H1 (cell line): ENCODE measurements around the gene NFX1. TPM values are rescaled to one million over a fixed set of nuclear protein-coding genes. Genes with fewer than 3 reads are reported as not detected.

Experiments used
- CTCF ChIA-PET: fragments of 300-600 bp; sonication (Branson Sonifier 250); formaldehyde crosslinking; loops from one replicate; lab custom pipeline; 2021; ENCODE audit not compliant: partially characterized antibody; lab: Charles Lee
- POLR2A ChIA-PET: fragments of 300-600 bp; sonication (Branson Sonifier 250); formaldehyde crosslinking; loops from one replicate; lab custom pipeline; 2021; ENCODE audit warnings: inconsistent platforms; ENCODE audit not compliant: partially characterized antibody; lab: Charles Lee
- DNase-seq, 2 experiments: peaks; one replicate each; pipeline versions ENCODE4 v3.0.0 to v3.0.0-alpha.2; 2010 to 2022; ENCODE audit warnings: low spot score in 2 of 2, low read depth in 1 of 2, mixed read lengths in 1 of 2
- FAIRE-seq: peaks from 2 replicates; lab custom pipeline; 2011; peaks lifted over from hg19 to GRCh38; lab: Jason Lieb, UNC
- H2AFZ ChIP-seq: 2 replicates; pipeline ENCODE4 v1.8.1; 2012; ENCODE audit warnings: low read length, inconsistent platforms
- H2AK5ac ChIP-seq: 2 replicates; pipeline ENCODE4 v1.6.1; 2013; ENCODE audit warnings: low read depth, low read length
- H2BK120ac ChIP-seq: replicated peaks from 2 replicates; pipeline ENCODE3; 2013; ENCODE audit warnings: low read depth, low read length, inconsistent platforms
- H2BK12ac ChIP-seq: 2 replicates; pipeline ENCODE4 v1.6.1; 2013; ENCODE audit warnings: low read depth, low read length
- H2BK15ac ChIP-seq: 2 replicates; pipeline ENCODE4 v1.6.1; 2013; ENCODE audit warnings: low read length
- H2BK20ac ChIP-seq: 2 replicates; pipeline ENCODE4 v1.6.1; 2013; ENCODE audit warnings: low read length
- H2BK5ac ChIP-seq: 2 replicates; pipeline ENCODE4 v1.6.1; 2013; ENCODE audit warnings: low read depth, low read length
- H3K14ac ChIP-seq: 2 replicates; pipeline ENCODE4 v1.6.1; 2013; ENCODE audit warnings: inconsistent platforms; ENCODE audit not compliant: insufficient read length
- H3K18ac ChIP-seq: 2 replicates; pipeline ENCODE4 v1.6.1; 2013; ENCODE audit warnings: low read length; ENCODE audit errors: extremely low read depth
- H3K23ac ChIP-seq: 2 replicates; pipeline ENCODE4 v1.6.1; 2013; ENCODE audit warnings: inconsistent platforms; ENCODE audit not compliant: insufficient read length
- H3K23me2 ChIP-seq: 2 replicates; pipeline ENCODE4 v1.6.1; 2013; ENCODE audit warnings: low read depth, low read length
- H3K27ac ChIP-seq: 2 replicates; pipeline ENCODE4 v1.6.1; 2011; ENCODE audit warnings: low read depth, low read length, inconsistent platforms
- H3K27me3 ChIP-seq, 4 experiments: replicated peaks in 1 of 4; 1 replicate in 1 of 4; 2 replicates in 3 of 4; pipeline versions ENCODE4 v1.6.1 to v1.8.1; 2011 to 2013; ENCODE audit warnings: low read length in 3 of 4, mild to moderate bottlenecking in 3 of 4, inconsistent platforms in 2 of 4, mixed read lengths in 2 of 4, moderate library complexity in 1 of 4; ENCODE audit not compliant: control insufficient read depth in 3 of 4, insufficient read depth in 3 of 4; ENCODE audit errors: extremely low read depth in 1 of 4
- H3K36me3 ChIP-seq, 4 experiments: 2 replicates each; pipeline versions ENCODE4 v1.6.1 to v1.8.1; 2011 to 2013; ENCODE audit warnings: mild to moderate bottlenecking in 4 of 4, low read length in 3 of 4, moderate library complexity in 2 of 4, control low read depth in 1 of 4, inconsistent platforms in 1 of 4; ENCODE audit not compliant: insufficient read depth in 4 of 4, control insufficient read depth in 2 of 4
- H3K4ac ChIP-seq: replicated peaks from 2 replicates; pipeline ENCODE3; 2013; ENCODE audit warnings: low read length, low read depth, mixed read lengths, inconsistent platforms; ENCODE audit not compliant: insufficient read length
- H3K4me1 ChIP-seq, 4 experiments: replicated peaks in 1 of 4; 1 replicate in 1 of 4; 2 replicates in 3 of 4; pipeline versions ENCODE4 v1.6.1 to v1.8.1; 2011 to 2013; ENCODE audit warnings: low read length in 3 of 4, inconsistent platforms in 2 of 4, mixed read lengths in 1 of 4; ENCODE audit not compliant: insufficient read depth in 4 of 4, control insufficient read depth in 3 of 4
- H3K4me2 ChIP-seq, 2 experiments: 2 replicates each; pipeline versions ENCODE4 v1.6.1 to v1.8.1; 2011 to 2013; ENCODE audit warnings: low read depth in 2 of 2, low read length in 2 of 2, control low read depth in 1 of 2, inconsistent platforms in 1 of 2, mild to moderate bottlenecking in 1 of 2; ENCODE audit not compliant: insufficient read depth in 1 of 2
- H3K4me3 ChIP-seq, 4 experiments: fragments of 200-600, 300-600 bp in 1 of 4; sonication (generic), shearing (Covaris generic), sonication (Bioruptor Twin) in 1 of 4; 2 replicates each; pipeline versions ENCODE4 v1.5.1 to v1.8.1; 2011 to 2016; ENCODE audit warnings: low read length in 4 of 4, low read depth in 3 of 4, control low read depth in 2 of 4, inconsistent platforms in 2 of 4, mild to moderate bottlenecking in 2 of 4, mixed read lengths in 1 of 4, moderate library complexity in 1 of 4; ENCODE audit not compliant: insufficient read depth in 2 of 4; ENCODE audit errors: extremely low read depth in 1 of 4
- H3K56ac ChIP-seq: replicated peaks from 2 replicates; pipeline ENCODE3; 2013; ENCODE audit warnings: low read depth, mild to moderate bottlenecking, mixed read lengths, low read length, inconsistent platforms; ENCODE audit not compliant: insufficient read length
- H3K79me1 ChIP-seq: 2 replicates; pipeline ENCODE4 v1.6.1; 2013; ENCODE audit warnings: low read depth, low read length, control low read depth
- H3K79me2 ChIP-seq, 2 experiments: 2 replicates each; pipeline versions ENCODE4 v1.6.1 to v1.8.1; 2012 to 2013; ENCODE audit warnings: low read length in 2 of 2, mild to moderate bottlenecking in 2 of 2, inconsistent platforms in 1 of 2; ENCODE audit not compliant: insufficient read depth in 2 of 2, control insufficient read depth in 1 of 2
- H3K9ac ChIP-seq, 4 experiments: replicated peaks in 1 of 4; 1 replicate in 1 of 4; 2 replicates in 3 of 4; pipeline versions ENCODE4 v1.6.1 to v1.8.1; 2011 to 2013; ENCODE audit warnings: low read depth in 3 of 4, low read length in 3 of 4, control low read depth in 2 of 4, mild to moderate bottlenecking in 2 of 4, moderate library complexity in 2 of 4, inconsistent platforms in 1 of 4; ENCODE audit errors: extremely low read depth in 1 of 4
- H3K9me3 ChIP-seq, 2 experiments: 2 replicates each; pipeline versions ENCODE4 v1.6.1 to v1.8.1; 2012 to 2013; ENCODE audit warnings: mild to moderate bottlenecking in 2 of 2, moderate library complexity in 2 of 2, control low read depth in 1 of 2, inconsistent platforms in 1 of 2, low read depth in 1 of 2, low read length in 1 of 2, mixed read lengths in 1 of 2; ENCODE audit not compliant: insufficient read depth in 2 of 2
- H4K20me1 ChIP-seq, 2 experiments: replicated peaks in 1 of 2; 2 replicates each; pipeline versions ENCODE3 to v1.8.1; 2011 to 2013; ENCODE audit warnings: inconsistent platforms in 2 of 2, low read length in 2 of 2, mild to moderate bottlenecking in 1 of 2; ENCODE audit not compliant: insufficient read depth in 2 of 2, control insufficient read depth in 1 of 2
- H4K5ac ChIP-seq: 2 replicates; pipeline ENCODE4 v1.6.1; 2013; ENCODE audit warnings: low read length, low read depth, mixed read lengths, inconsistent platforms; ENCODE audit not compliant: insufficient read length
- H4K8ac ChIP-seq: 2 replicates; pipeline ENCODE4 v1.8.0; 2013; ENCODE audit warnings: mild to moderate bottlenecking, moderate library complexity, low read length, inconsistent platforms; ENCODE audit not compliant: insufficient read depth; ENCODE audit errors: extremely low read depth
- H4K91ac ChIP-seq: replicated peaks from 2 replicates; pipeline ENCODE3; 2013; ENCODE audit warnings: low read length, mixed read lengths, inconsistent platforms; ENCODE audit not compliant: insufficient read length
- BCL11A ChIP-seq, 2 experiments: IDR thresholded peaks; one replicate each; pipeline ENCODE4 v1.6.1; 2011; ENCODE audit warnings: low read depth in 2 of 2, low read length in 2 of 2, mild to moderate bottlenecking in 2 of 2
- BRCA1 ChIP-seq: IDR thresholded peaks from 2 replicates; pipeline ENCODE4 v1.6.1; 2012; ENCODE audit warnings: low read depth, low read length, improper control_type of control experiment
- CBX8 ChIP-seq: fragments of 300-800, 300-1000 bp; sonication (generic); IDR thresholded peaks from 2 replicates; pipeline ENCODE4 v1.7.1; 2016; ENCODE audit warnings: low read depth, low read length, borderline replicate concordance
- CHD1 ChIP-seq: IDR thresholded peaks from 2 replicates; pipeline ENCODE4 v1.6.1; 2012; ENCODE audit warnings: low read depth, low read length, improper control_type of control experiment
- HDAC2 ChIP-seq, 2 experiments: fragments of 300-600 bp in 1 of 2; sonication (generic) in 1 of 2; IDR thresholded peaks; 2 replicates each; pipeline ENCODE4 v1.6.1; 2011 to 2012; ENCODE audit warnings: low read depth in 2 of 2, low read length in 2 of 2, mild to moderate bottlenecking in 2 of 2, moderate library complexity in 2 of 2, borderline replicate concordance in 1 of 2, inconsistent platforms in 1 of 2
- JUN ChIP-seq: IDR thresholded peaks from 2 replicates; pipeline ENCODE4 v1.6.1; 2011; ENCODE audit warnings: low read depth, mild to moderate bottlenecking, improper control_type of control experiment, low read length
- KDM5A ChIP-seq: fragments of 200-600 bp; IDR thresholded peaks from 2 replicates; pipeline ENCODE4 v1.7.1; 2012; ENCODE audit warnings: mild to moderate bottlenecking, low read length, inconsistent platforms, mixed read lengths
- POLR2A ChIP-seq, 2 experiments: IDR thresholded peaks; 1 replicate in 1 of 2; 2 replicates in 1 of 2; pipeline ENCODE4 v1.6.1; 2011; ENCODE audit warnings: low read depth in 2 of 2, low read length in 2 of 2, mild to moderate bottlenecking in 2 of 2; ENCODE audit errors: control extremely low read depth in 1 of 2
- POLR2AphosphoS5 ChIP-seq: IDR thresholded peaks from 2 replicates; pipeline ENCODE4 v1.6.1; 2011; ENCODE audit warnings: low read depth, low read length
- POU5F1 ChIP-seq: IDR thresholded peaks from 2 replicates; pipeline ENCODE4 v1.6.1; 2011; ENCODE audit warnings: low read depth, mild to moderate bottlenecking, low read length, moderate library complexity
- SAP30 ChIP-seq: fragments of 300-600 bp; sonication (generic); IDR thresholded peaks from 2 replicates; pipeline ENCODE4 v1.7.1; 2012; ENCODE audit warnings: low read length, moderate library complexity, mild to moderate bottlenecking, inconsistent platforms; ENCODE audit not compliant: insufficient read depth, insufficient replicate concordance
- SIN3A ChIP-seq, 2 experiments: IDR thresholded peaks in 1 of 2; conservative IDR thresholded peaks in 1 of 2; 2 replicates each; pipeline ENCODE4 v1.6.1; 2011 to 2012; ENCODE audit warnings: low read length in 2 of 2, improper control_type of control experiment in 1 of 2, low read depth in 1 of 2, mild to moderate bottlenecking in 1 of 2
- TAF1 ChIP-seq: IDR thresholded peaks from 2 replicates; pipeline ENCODE4 v1.6.1; 2011; ENCODE audit warnings: mild to moderate bottlenecking, low read depth, low read length
- WGBS, 2 experiments: shearing (Covaris generic) in 1 of 2; methylation state at CpG; one replicate each; pipeline versions ENCODE4 v1.1.6 to v1.1.7; 2013 to 2015; ENCODE audit warnings: low lambda C conversion rate in 2 of 2, mixed read lengths in 2 of 2, inconsistent platforms in 1 of 2, low coverage in 1 of 2, missing lambda C conversion rate in 1 of 2; ENCODE audit not compliant: insufficient replicate concordance in 2 of 2, insufficient coverage in 1 of 2, insufficient read length in 1 of 2; ENCODE audit errors: extremely low coverage in 1 of 2, missing lambda C conversion rate in 1 of 2; 5-methylcytosine and 5-hydroxymethylcytosine counted together
- polyA plus RNA-seq, 7 experiments: library from polyadenylated mRNA; depleted of rRNA in 3 of 7; stranded (reverse) in 5 of 7; unstranded in 2 of 7; fragments of >200 nt in 5 of 7; fragments of 200-250 nt in 2 of 7; gene quantifications; 1 replicate in 5 of 7; 2 replicates in 1 of 7; 4 replicates in 1 of 7; pipeline versions ENCODE4 v1.2.1 to v1.2.3, GENCODE V29; 2011 to 2013; ENCODE audit warnings: missing spikeins in 2 of 7, mixed read lengths in 2 of 7
- total RNA-seq: library from RNA; stranded (reverse); fragmentation: NEBNext Ultra II Directional; extraction: Animal tissue kit (Norgen Biotek cat#: 25700); gene quantifications from 2 replicates; pipeline ENCODE4 v1.2.1, GENCODE V29; 2021
- TF ChIP-seq, protein P1 (sequence below): IDR thresholded peaks from 2 replicates; pipeline ENCODE4 v1.6.1; 2012; ENCODE audit warnings: inconsistent platforms

NFX1 gene
- total and polyA plus RNA-seq, 2 of the 8 experiments (the other 6 are each of a cell fraction or from before 2014, with no cell fraction given), result 19.4 to 28.4 TPM

DNA sequence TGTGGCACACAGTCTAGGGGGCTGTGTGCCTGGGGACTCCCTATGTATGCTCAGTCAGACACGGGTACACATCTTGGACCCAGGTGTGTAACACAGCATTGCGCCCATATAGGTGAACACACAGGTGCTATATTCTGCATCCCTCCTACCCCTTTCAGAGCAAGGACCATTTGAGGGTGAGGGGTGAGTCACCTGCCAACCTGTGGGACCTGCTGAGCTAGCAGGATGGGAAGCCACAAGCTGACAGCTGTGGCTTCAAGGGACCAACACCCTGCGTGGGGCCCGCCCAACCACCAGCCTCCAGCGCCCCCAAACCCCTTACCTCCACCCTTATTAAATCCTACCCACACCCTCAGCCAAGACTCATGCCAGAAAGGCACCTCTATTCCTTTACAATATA is 126.7 kb downstream of the NFX1 start:
- ChIA-PET CTCF (interaction anchor here (1.2 to 9.5 kb wide), 8 partner anchors 10 to 130 kb away, joined by 3 to 134 read pairs (median 33); partner anchors contain the start of genes AQP3 and AQP7), POLR2A (interaction anchor here (1.4 kb wide), 1 partner anchor 44 kb away, joined by 3 read pairs; no protein-coding TSS in a partner anchor)
- Histone ChIP-seq H2BK120ac (no peak overlapping the region), H3K4me1 (peaks cover 0 to 4% (median 3%) of the 10 kb centered on the region in 4 experiments; a peak in 2 of 7 replicates), H3K36me3 (no peaks in the 10 kb centered on the region), H2BK15ac (no peak overlapping the region), H2BK20ac (no peak overlapping the region), H3K14ac (no peak overlapping the region), H4K8ac (no peak overlapping the region), H2AFZ (no peak overlapping the region), H3K27ac (no peak overlapping the region), H3K4me2 (no peak overlapping the region), H3K23me2 (no peaks in the 10 kb centered on the region), H4K91ac (no peak overlapping the region), H3K18ac (no peak overlapping the region), H2AK5ac (no peak overlapping the region), H3K9ac (no peak overlapping the region), H3K27me3 (no peaks in the 10 kb centered on the region; a peak in 1 of 7 replicates), H3K79me2 (no peaks in the 10 kb centered on the region), H3K9me3 (no peaks in the 10 kb centered on the region), H3K56ac (no peak overlapping the region), H2BK12ac (no peak overlapping the region), H3K4me3 (no peak overlapping the region), H4K5ac (no peak overlapping the region), H3K79me1 (no peaks in the 10 kb centered on the region), H2BK5ac (no peak overlapping the region), H3K23ac (no peak overlapping the region), H3K4ac (no peak overlapping the region), H4K20me1 (no peaks in the 10 kb centered on the region)
- no peak for DNase-seq
- 75% methylated on average over 4 of the region's 5 CpGs; no CpG with 5 or more reads in 1 of the 2 experiments for WGBS, 2 experiments
- FAIRE-seq, result no peak
- TF ChIP-seq KDM5A (no peak), JUN (no peak), HDAC2 (IDR thresholded peaks at IDR 0.05; ENCODE audit: borderline replicate concordance in 1 of 2, low read depth in 2 of 2, low read length in 2 of 2) (no peak), CHD1 (no peak), POU5F1 (no peak), POLR2AphosphoS5 (no peak), TAF1 (no peak), BCL11A (IDR thresholded peaks at IDR 0.05; ENCODE audit: low read depth in 2 of 2, low read length in 2 of 2) (no peak), CBX8 (no peak), SAP30 (no peak), BRCA1 (no peak), POLR2A (IDR thresholded peaks at IDR 0.05; ENCODE audit: control extremely low read depth in 1 of 2, low read depth in 2 of 2, low read length in 2 of 2) (no peak), SIN3A (conservative IDR thresholded peaks at IDR 0.05 in 1 of 2, IDR thresholded peaks at IDR 0.05 in 1 of 2; ENCODE audit: low read depth in 1 of 2, low read length in 2 of 2) (no peak)
- TF ChIP-seq, protein P1, sequence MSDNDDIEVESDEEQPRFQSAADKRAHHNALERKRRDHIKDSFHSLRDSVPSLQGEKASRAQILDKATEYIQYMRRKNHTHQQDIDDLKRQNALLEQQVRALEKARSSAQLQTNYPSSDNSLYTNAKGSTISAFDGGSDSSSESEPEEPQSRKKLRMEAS, result no peak
